ENCODE data around the gene APOL5. TPM values are rescaled to one million over a fixed set of nuclear protein-coding genes. Genes with fewer than 3 reads are reported as not detected.
"Not testable (repeated sequence)": the region's sequence is repeated elsewhere in the genome, so short reads cannot be mapped to it uniquely, and the experiment has no call there.

APOL5 gene, protein sequence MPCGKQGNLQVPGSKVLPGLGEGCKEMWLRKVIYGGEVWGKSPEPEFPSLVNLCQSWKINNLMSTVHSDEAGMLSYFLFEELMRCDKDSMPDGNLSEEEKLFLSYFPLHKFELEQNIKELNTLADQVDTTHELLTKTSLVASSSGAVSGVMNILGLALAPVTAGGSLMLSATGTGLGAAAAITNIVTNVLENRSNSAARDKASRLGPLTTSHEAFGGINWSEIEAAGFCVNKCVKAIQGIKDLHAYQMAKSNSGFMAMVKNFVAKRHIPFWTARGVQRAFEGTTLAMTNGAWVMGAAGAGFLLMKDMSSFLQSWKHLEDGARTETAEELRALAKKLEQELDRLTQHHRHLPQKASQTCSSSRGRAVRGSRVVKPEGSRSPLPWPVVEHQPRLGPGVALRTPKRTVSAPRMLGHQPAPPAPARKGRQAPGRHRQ
- total RNA-seq = not detected
- long read RNA-seq, donor 1 = 0 reads
- long read RNA-seq, donor 2 = 0 reads

- intact Hi-C loops (cut with DNase I) = no loop called here
- DNase-seq (ENCODE audit: low spot score) = no peak
Measured at GRCh38 chr22:35717572-35717971, at the start of gene APOL5. APOL5 (plus strand) TSS chr22:35717872; CDS start chr22:35717872, 0 bp downstream.

DNA sequence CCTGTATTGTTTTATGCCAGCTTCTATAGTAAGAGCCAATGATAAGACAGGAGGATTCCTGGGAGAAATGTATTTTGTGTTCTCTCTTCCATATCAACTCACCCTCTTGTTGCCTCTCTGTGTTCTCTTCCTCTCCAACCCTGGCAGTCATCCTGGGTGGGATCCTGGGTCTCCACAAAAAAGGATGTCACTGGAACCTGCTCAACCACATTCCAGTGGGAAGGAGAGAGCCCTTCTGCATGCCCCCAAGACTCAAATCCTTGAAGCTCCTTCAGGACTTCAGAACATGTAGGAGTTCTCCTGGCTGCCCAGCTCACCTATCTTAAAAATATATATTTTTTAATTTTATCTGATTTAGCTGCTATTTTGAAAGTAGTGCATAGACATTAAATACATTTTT lies 43.3 kb upstream of the APOL5 start:
- DNase-seq (ENCODE audit: low spot score) = no peak
- intact Hi-C loops (cut with DNase I) = no loop called here

DNA sequence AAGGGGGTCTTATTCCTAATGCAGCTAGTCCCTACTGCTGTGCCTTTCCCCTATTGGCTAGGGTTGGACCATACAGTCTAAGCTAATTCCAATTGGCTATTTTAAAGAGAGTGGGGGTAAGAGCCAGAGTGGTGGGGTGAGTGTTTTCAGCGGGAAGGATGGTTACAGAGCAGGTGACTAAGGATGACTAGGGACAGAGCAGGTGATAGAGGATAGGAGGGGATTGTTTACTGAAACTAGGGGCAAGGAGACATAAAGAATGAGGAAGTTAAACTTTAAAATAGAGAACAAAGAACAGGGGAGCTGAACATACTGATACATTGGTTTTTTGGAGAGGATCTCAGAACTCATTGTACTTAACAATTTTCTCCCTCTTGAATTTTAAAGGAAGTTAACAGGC lies 41.6 kb upstream of the APOL5 start:
- intact Hi-C loops (cut with DNase I) = not testable (repeated sequence)

DNA sequence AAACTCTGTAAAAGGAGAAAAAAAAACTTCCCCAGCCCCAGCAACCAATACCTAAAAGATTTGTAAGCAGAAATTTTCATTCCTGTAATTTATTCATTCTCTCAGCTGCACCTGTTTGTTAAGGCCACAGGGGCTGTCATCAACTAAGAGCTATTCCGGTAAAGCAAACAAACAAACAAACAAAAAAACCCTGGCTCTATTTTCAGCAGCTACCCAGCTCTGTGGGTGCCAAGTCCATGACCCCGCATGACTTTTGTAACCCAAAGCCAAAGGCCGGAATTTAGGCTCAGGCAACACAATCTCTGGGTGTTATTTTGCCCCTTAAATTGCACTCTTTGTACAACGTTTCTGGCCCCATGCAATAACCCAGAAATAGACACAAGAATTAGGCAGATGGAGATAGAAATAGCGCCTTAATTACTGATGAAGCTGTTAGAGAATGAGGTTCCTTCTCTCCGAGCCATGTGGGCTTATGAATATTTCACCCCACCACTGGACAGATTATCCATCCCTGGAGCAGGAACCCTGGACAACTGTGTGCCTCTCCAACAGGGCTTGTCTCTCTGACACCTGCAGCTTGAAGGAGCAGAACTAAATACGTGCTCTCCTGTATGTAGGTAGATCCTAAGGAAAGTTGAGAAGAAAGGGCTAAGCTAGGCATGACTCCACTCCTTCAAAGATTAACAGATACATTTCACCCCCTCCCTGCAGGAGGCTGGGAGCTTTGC lies 40.0 kb upstream of the APOL5 start:
- DNase-seq (ENCODE audit: low spot score) = no peak
- intact Hi-C loops (cut with DNase I) = loop anchor here in 1 of 2 donors (2.0 kb wide), 1 partner anchor 69 kb away; no protein-coding TSS in a partner anchor

More for the DNA sequence above, 41.6 kb upstream of the APOL5 start:
- not testable (repeated sequence) for DNase-seq (ENCODE audit: low spot score)

DNA sequence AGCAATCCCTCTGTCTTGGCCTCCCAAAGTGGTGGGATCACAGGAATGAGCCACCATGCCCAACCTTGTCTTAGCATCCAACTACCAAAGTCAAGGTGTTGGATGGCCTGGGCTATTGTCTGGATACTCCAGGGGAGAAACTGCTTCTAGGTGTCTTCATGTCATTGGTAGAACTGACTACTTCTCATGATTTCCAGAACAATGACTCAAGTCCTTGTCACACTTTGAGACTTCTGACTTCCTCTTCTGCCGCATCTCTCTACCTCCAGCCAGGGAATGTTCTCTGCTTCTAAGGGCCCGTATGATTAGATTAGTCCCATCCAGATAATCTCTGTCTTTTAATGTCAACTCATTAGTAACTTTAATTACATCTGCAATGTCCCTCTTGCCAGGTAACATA lies 38.8 kb upstream of the APOL5 start:
- DNase-seq (ENCODE audit: low spot score) = no peak
- intact Hi-C loops (cut with DNase I) = loop anchor here in 1 of 2 donors (2.0 kb wide), 1 partner anchor 70 kb away; no protein-coding TSS in a partner anchor

DNA sequence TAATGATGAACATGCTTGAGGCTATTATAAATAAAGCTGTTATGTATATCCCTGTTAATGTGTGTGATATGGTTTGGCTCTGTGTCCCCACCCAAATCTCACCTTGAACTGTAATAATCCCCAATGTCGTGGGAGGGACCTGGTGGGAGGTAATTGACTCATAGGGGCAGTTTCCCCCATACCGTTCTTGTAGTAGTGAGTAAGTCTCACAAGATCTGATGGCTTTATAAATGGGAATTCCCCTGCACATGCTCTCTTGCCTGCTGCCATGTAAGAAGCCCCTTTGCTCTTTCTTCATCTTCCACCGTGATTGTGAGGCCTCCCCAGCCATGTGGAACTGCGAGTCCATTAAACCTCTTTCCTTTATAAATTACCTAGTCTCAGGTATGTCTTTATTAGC lies 38.2 kb upstream of the APOL5 start:
- intact Hi-C loops (cut with DNase I) = loop anchor here in 1 of 2 donors (2.0 kb wide), 1 partner anchor 71 kb away; no protein-coding TSS in a partner anchor
- not testable (repeated sequence) for DNase-seq (ENCODE audit: low spot score)

DNA sequence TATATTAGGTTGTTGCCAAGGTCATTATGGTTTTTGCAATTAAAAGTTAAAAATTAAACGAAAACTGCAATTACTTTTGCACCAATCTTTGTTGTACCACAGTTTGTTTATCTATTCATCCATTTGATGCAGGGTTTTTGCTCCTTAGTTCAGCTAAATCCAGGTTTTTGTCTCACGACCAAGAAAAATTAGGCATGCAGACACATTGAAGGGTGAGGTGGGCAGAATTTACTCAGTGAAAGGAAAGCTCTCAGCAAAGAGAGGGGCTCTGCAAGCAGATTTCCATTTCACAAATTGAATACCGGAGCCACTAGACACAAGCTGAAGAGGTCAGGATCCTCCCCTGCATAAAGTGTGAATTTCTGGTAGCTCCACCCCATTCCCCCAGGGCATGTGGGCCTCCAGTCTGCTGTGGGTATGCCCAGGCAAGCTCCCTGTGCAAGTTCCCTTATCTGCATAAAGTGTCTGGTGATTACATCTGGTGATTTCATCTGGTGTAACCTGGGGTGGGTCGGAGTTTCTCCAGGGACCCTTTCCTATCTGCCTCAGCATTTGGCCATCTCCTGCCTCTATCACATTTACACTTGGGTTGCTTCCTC lies 36.1 kb upstream of the APOL5 start:
- intact Hi-C loops (cut with DNase I) = no loop called here
- no peak for DNase-seq (ENCODE audit: low spot score)

DNA sequence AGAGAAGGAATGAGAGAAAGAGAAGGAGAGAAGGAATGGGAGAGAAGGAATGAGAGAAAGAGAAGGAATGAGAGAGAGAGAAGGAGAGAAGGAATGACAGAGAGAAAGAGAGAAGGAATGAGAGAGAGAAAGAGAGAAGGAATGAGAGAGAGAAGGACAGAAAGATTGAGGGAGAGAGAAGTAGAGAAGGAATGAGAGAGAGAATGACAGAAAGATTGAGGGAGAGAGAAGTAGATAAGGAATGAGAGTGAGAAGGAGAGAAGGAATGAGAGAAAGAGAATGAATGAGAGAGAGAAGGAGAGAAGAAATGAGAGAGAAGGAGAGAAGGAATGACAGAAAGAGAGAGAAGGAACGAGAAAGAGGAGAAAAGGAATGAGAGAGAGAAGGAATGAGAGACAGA lies 34.1 kb upstream of the APOL5 start:
- DNase-seq (ENCODE audit: low spot score) = no peak
- intact Hi-C loops (cut with DNase I) = no loop called here

- intact Hi-C loops (cut with DNase I) = no loop called here
- no peak for DNase-seq (ENCODE audit: low spot score)
Measured at GRCh38 chr22:35684270-35684700, 33.4 kb upstream of the APOL5 start.

DNA sequence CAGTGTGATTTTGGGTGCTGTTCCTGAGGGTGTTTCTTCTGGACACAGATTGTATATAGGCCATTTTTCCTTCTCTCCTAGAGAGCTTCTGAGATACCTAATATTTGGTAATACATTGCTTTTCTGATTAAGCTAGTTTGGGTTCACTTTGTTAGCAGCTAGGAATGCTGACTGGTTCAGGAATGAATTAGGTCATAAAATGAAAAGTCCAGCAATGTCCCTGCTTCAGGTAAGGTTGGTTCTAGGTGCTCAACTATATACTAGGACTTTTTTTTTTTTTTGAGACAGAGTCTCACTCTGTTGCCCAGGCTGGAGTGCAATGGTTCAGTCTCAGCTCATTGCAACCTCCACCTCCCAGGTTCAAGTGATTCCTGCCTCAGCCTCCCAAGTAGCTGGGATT lies 32.9 kb upstream of the APOL5 start:
- DNase-seq (ENCODE audit: low spot score) = no peak
- intact Hi-C loops (cut with DNase I) = no loop called here

DNA sequence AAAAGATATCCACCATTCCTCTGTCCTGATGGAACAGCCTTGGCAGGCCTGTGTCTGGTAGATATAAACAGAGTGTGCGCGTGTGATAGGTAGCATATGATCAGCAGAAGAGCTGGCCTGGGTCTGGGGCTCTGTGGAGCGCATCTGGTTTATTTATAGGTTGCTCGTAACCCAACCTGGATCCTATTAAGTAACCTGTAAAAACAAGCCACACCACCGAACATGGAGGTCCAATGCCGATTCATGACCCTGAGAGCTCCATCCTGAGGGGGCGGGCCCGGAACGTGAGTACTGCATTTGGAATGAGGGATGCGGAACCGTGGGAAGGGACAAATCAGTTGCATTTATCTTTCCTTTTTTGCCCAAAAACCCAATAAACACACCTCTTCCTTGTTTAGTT lies 31.9 kb upstream of the APOL5 start:
- DNase-seq (ENCODE audit: low spot score) = no peak
- intact Hi-C loops (cut with DNase I) = no loop called here

GRCh38 chr22:35686298-35686697 lies 31.4 kb upstream of the APOL5 start:
- DNase-seq (ENCODE audit: low spot score) = no peak
- intact Hi-C loops (cut with DNase I) = no loop called here

- intact Hi-C loops (cut with DNase I) = no loop called here
- DNase-seq (ENCODE audit: low spot score) = no peak
Measured at GRCh38 chr22:35687461-35687860, 30.2 kb upstream of the APOL5 start.

GRCh38 chr22:35688913-35689675 lies 28.6 kb upstream of the APOL5 start:
- no peak for DNase-seq (ENCODE audit: low spot score)
- intact Hi-C loops (cut with DNase I) = no loop called here

- no peak for DNase-seq (ENCODE audit: low spot score)
- intact Hi-C loops (cut with DNase I) = no loop called here
Measured at GRCh38 chr22:35690001-35690400, 27.7 kb upstream of the APOL5 start.

GRCh38 chr22:35695202-35695601 lies 22.5 kb upstream of the APOL5 start:
- intact Hi-C loops (cut with DNase I) = no loop called here
- no peak for DNase-seq (ENCODE audit: low spot score)

DNA sequence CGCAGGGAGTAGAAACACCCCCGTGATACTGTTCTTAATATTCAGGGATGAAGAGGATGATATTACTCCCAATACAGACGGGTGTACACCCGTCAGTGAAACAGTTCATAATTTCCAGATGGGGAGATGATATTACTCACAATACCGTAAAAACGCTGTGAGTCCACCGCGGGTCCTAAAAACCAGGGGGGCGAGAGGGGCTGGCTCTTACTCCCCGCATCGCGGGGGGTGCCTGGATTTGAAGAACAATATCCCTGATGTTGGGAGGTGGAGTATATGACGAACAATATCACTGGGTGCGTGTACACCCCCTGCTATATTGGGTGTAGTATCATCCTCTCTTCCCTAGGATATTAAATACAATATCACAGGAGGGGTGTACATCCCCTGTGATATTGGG lies 20.5 kb upstream of the APOL5 start:
- intact Hi-C loops (cut with DNase I) = no loop called here

DNA sequence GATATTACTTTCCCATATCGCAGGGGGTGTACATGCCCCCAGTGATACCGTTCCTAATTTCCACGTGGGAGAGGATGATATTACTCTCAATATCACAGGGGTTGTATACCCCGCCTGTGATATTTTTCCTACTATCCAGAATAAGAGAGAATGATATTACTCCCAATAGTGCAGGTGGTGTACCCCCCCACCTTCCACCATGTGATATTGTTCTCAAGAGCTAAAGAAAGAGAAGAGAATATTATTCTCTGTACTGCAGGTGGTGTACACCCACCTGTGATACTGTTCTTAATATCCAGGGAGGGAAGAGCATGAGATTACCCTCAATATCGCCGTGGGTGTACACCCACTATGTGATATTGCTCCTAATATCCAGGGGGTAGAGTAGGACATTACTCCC lies 17.8 kb upstream of the APOL5 start:
- DNase-seq (ENCODE audit: low spot score); intact Hi-C loops (cut with DNase I): not testable (repeated sequence)

More for the DNA sequence above, 20.5 kb upstream of the APOL5 start:
- no peak for DNase-seq (ENCODE audit: low spot score)

DNA sequence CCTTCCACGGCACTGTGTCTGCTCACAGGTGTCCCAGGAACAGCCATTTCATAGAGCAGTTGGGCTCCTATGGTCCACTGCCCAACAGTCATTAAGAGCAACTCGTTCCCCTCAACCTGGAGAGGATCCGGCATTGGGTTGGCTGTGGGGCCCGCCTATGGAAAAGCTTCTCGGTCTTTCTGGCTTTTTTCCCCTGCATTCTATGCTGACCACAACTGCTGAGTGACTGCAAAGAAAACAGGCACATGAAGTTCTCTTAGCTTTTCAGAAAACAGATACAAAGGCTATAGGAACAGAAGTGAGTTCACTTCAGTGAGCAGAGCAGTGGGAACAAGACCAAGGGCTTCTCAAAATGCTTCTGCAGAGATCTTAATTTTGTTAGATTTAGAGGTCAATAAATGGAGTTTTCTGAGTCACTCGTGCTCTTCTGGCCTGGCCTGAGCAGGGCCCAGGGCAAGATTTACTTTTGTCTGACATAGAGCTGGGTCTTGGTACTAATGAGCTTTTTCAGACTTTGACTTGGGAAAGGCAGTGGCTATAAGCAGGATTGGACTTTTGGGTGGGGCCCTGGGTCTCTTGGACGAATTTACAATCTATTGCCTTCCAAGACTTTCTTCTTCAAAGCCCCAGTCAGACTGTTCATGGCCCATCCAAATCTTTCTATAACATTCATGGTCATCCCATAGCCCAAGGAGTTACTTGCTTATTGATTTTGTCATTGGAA lies 13.6 kb upstream of the APOL5 start:
- no peak for DNase-seq (ENCODE audit: low spot score)

More for the DNA sequence above, 13.6 kb upstream of the APOL5 start:
- intact Hi-C loops (cut with DNase I) = no loop called here

Measured in posterior vena cava (tissue), 2 donors.